ENCODE results near the gene FLNC.

Gene FLNC

DNA sequence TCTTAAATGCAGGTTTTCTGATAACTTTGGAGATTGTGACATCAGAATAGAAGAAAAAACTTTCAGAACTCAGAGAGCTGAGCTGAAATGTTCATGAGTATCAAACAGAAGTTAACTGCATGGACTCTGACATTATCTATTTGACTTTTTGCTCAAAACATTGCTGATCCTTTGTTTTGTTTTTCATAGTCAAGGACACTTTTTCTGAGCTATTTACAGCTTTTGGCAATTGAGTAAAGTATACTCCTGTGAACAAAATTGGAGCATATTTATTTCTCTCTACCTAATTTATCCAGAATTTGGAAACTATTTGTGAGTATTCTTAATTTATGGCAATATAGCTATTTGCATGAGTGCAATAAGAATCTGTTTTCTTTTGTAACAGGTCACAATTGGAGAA is 69.2 kb downstream of the FLNC start:
- no peak for DNase-seq

DNA sequence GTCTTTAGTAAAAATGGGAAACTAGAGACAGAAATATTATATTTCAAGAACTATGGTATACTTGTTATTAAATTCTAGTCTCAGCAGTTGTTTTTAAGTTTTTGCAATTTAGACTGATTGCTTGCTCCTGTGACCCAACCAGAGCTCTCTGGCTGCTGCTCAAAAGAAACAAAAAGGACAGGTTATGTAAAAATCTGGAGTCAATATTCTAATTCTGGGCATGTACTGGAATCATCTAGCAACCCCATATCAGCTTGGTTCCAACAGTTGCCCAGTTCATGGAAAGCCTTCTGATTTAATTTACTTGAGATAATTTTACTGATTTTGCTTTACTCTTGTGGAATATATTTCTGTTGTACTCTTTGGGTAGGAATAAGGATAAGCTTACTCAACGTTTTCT is 70.0 kb downstream of the FLNC start:
- DNase-seq, result no peak

DNA sequence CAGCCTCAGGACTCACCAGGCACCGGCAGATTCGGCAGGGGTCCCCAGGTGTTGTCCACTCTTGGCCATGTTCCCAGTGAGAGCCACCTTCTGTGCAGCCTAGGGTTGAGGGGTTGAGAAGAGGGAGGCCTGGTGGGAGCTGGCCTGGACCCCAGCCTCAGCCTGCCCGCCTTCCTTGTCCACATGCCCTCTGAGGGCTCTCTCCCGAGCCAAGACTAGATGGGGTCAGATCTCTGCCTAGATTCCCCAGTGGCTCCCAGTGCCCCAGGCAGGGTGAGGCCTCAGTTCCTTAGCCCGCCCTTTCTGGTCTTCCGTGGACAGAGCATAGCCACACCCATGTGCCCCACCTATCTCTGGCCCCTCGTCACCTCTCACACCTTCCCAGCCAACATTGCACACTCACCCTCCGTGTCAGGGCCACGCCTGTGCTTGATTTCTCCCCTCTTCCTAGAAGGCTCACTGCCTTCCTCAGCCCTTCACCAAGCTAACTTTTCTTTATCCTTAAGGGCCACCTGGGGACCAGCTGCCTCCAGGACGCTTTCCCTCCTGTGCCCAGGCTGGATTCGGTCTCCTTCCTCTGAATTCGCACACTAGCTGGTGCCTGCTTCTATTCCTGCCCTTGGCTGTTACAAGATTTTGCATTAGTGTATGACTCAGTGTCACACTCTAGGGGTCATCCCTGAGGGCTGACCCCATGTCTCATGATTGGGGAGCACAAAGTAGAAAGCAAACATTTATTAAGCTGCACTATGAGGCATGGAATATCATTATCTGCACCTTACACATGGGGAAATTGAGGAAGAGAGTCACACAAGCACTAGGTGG is 72.8 kb downstream of the FLNC start:
- DNase-seq, result peak; percentile 3

DNA sequence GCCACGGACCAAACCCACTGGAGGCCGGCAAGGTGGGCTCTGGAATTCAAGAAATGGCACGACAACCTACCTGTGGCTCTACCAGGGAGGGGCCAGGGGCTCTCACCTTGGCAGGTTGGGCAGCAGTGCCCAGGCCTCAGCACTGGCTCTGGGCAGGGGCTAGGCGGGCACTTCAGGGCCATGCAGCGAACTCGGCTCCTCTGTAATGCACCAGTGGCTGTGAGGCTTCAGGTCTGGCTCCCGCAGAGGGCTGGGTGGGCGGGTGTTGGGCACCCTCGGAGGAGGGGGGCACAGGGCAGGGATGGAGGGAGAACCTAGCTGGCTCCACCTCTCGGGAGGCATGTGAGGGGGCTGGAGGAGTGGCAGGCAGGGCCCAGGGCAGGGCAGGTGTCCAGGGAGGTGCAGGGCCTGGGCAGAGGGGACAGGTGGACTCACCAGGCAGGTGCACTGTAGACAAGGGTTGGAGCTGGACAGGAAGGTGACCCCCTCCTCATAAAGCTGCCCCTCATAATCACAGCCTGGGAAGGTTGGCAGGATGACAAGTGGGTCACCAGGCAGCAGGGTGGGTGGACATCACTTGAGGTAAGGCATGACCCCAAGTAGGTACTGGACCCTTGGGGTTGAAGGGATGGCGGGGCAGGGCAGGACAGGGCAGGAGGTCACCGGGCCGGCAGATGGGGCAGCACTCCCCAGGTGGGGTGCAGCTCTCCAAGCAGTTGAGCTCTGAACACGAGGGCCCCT is 73.6 kb downstream of the FLNC start:
- DNase-seq, result peak; percentile 2

DNA sequence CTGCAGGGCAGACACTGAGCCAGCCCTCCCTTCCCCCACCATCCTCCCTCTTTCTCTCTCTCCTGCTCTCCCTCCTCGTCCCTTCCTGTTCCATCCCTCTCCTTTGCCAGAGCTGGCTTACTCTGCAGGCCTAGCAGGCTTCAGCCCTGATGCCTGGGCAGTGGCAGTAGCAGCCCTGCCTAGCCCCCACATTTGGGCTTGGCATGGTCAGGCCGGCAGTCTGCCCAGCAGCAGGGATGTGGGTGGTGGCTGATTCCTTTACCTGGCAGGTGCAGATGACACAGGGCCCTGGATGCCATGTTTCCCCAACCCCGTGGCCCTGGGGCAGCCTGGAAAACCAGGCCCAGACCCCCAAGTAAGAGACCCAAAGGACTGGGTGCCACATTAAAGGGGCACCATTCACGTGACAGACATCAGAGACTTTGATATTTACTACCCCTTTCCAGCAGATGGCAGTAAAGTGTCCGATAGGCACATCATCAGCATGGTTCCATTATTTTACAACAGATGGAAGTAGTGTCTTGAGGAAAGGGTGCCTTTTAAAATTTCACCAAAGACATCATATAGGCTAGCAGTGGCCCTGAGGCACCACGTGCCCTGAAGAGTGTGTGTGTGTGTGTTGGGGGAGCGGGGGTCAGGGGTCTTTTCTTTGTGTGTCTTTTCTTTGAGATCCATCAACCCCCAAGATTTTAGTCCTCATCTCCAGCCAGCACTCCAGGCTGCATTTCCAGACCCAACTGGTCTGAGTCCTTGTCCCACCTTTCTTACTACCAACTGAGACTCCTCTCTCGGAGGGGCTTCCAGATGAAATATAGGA is 74.4 kb downstream of the FLNC start:
- DNase-seq, result peak; percentile 59

DNA sequence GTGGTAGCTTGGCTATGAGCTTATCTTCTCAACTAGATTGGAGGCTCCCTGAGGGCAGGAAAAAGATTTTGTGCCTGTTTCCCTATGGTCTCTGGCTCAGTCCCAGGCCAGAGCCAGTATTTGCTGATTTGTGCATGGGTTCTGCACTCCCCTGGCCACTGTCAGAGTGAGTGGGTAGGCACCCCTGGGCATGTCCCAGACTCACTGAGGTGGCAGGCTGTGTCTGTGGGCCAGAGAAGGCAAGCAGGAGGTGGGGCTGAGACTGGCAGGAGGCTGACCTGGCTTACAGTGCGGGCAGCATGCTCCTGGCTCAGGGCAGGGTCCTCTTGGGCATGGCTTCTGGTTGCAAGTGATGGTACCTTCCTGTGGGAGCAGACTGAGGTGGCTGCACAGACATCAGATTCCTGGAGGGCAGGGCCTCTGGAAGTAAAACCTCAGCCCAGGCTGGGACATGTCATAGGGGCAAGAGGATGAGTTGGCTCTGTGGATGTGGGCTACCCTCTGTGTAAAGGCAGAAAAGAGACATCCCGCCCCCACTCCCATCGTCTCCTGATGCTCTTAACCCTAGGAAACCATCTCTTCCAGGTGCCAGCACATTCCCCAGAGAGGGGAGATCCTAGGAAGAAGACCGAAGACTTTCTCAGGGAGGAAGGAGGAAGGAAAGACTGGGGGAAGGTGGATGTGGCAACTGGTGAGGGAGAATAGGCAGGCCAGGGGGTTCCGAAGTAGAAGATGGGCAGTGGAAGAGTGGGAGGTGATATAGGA is 76.0 kb downstream of the FLNC start:
- peak; percentile 1 for DNase-seq

DNA sequence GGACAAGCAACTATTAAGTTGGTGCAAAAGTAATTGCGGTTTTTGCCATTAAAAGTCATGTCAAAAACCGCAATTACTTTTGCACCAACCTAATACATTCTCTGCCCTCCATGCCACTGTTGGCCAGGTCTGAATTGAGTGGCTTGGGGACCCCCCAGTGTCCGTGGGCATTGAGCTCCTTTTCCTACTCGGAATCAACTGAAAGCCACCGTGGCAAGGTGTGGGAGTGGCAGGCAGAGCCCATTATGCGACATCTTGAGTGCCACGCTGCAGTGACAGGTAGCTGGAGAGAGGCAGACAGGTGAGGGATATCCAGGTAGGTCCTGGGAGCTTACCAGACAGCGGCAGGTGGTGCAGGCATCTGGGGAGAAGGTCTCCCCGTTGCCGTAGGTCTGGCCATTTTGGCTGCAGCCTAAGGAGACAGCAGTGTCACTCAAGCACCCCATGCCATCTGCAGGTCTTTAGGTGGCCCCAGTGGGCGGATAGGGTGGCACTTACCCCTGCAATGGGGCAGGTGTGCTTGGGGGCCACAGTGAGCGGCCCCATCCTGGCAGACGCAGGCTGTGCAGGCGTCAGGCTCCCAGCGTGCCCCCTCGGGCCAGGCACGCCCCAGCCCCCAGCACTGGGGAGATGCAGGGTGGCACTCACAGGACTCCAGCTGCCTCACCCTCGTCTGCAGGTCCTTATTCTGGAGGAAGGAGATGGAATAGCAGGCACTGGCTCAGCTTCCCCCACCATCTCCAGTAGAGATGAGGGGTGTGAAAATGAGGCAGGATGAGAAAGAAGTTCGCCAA is 76.8 kb downstream of the FLNC start:
- peak; percentile 8 for DNase-seq

Measured in 8988T (cell line).